ENCODE results near the gene BLOC1S3. TPM values are rescaled to one million over a fixed set of nuclear protein-coding genes. Genes with fewer than 3 reads are reported as not detected.

The BLOC1S3 gene
- total and polyA plus RNA-seq, 4 donors, result 4.2 to 17.3 (median 8.1) TPM

- no peak for DNase-seq
- H3K9ac ChIP-seq (ENCODE audit: insufficient read depth in 1 of 2, low read length in 2 of 2), result no peak overlapping the region
- H3K27me3 ChIP-seq (ENCODE audit: control insufficient read depth in 3 of 3, insufficient read depth in 3 of 3, low read length in 2 of 3), result no peaks in the 10 kb centered on the region
- 95 to 97% methylated on average over 27 to 28 of the region's 28 CpGs for WGBS, 2 donors
- no peak for ATAC-seq (ENCODE audit: insufficient read depth, low FRiP score)
- H3K4me3 ChIP-seq, result no peak overlapping the region
- H3K4me1 ChIP-seq (ENCODE audit: control insufficient read depth in 5 of 5, insufficient read depth in 5 of 5, low read length in 5 of 5), result peaks cover 0 to 11% (median 4%) of the 10 kb centered on the region in 5 donors
- no peak overlapping the region for H3K27ac ChIP-seq (ENCODE audit: low read depth in 1 of 2, low read length in 1 of 2)
- no peaks in the 10 kb centered on the region for H3K9me3 ChIP-seq (ENCODE audit: control insufficient read depth in 4 of 4, insufficient read depth in 3 of 4, low read length in 3 of 4)
- H3K36me3 ChIP-seq (ENCODE audit: control insufficient read depth in 4 of 4, insufficient read depth in 4 of 4, low read length in 4 of 4), result peaks cover 0 to 55% (median 15%) of the 10 kb centered on the region in 4 donors
- TF ChIP-seq CTCF (IDR thresholded peaks at IDR 0.05; ENCODE audit: control extremely low read depth, extremely low read depth), result no peak
Observed at GRCh38 chr19:45141203-45141900, 37.2 kb upstream of the BLOC1S3 start.

GRCh38 chr19:45142016-45142725, 36.4 kb upstream of the BLOC1S3 start:
- 94 to 96% methylated on average over 33 of the region's 33 CpGs for WGBS, 2 donors
- DNase-seq, result no peak
- Histone ChIP-seq H3K4me1 (ENCODE audit: control insufficient read depth in 5 of 5, insufficient read depth in 5 of 5, low read length in 5 of 5) (peaks cover 0 to 4% (median 3%) of the 10 kb centered on the region in 5 donors), H3K27me3 (ENCODE audit: control insufficient read depth in 3 of 3, insufficient read depth in 3 of 3, low read length in 2 of 3) (no peaks in the 10 kb centered on the region), H3K9me3 (ENCODE audit: control insufficient read depth in 4 of 4, insufficient read depth in 3 of 4, low read length in 3 of 4) (no peaks in the 10 kb centered on the region), H3K27ac (ENCODE audit: low read depth in 1 of 2, low read length in 1 of 2) (no peak overlapping the region), H3K4me3 (no peak overlapping the region), H3K36me3 (ENCODE audit: control insufficient read depth in 4 of 4, insufficient read depth in 4 of 4, low read length in 4 of 4) (peaks cover 0 to 61% (median 17%) of the 10 kb centered on the region in 4 donors), H3K9ac (ENCODE audit: insufficient read depth in 1 of 2, low read length in 2 of 2) (no peak overlapping the region)
- no peak for TF ChIP-seq CTCF (IDR thresholded peaks at IDR 0.05; ENCODE audit: control extremely low read depth, extremely low read depth)
- no peak for ATAC-seq (ENCODE audit: insufficient read depth, low FRiP score)

- peaks cover 0 to 4% (median 0%) of the 10 kb centered on the region in 5 donors for H3K4me1 ChIP-seq (ENCODE audit: control insufficient read depth in 5 of 5, insufficient read depth in 5 of 5, low read length in 5 of 5)
- H3K36me3 ChIP-seq (ENCODE audit: control insufficient read depth in 4 of 4, insufficient read depth in 4 of 4, low read length in 4 of 4), result peaks cover 0 to 63% (median 17%) of the 10 kb centered on the region in 4 donors
- DNase-seq, result peak in 1 of 3 donors; percentile 14
- no peaks in the 10 kb centered on the region for H3K9me3 ChIP-seq (ENCODE audit: control insufficient read depth in 4 of 4, insufficient read depth in 3 of 4, low read length in 3 of 4)
- ATAC-seq (ENCODE audit: insufficient read depth, low FRiP score), result no peak
- no peak overlapping the region for H3K4me3 ChIP-seq
- WGBS, 2 donors, result 82 to 94% methylated on average over 9 of the region's 9 CpGs
- no peak for TF ChIP-seq CTCF (IDR thresholded peaks at IDR 0.05; ENCODE audit: control extremely low read depth, extremely low read depth)
- no peak overlapping the region for H3K9ac ChIP-seq (ENCODE audit: insufficient read depth in 1 of 2, low read length in 2 of 2)
- H3K27ac ChIP-seq (ENCODE audit: low read depth in 1 of 2, low read length in 1 of 2), result no peak overlapping the region
- no peaks in the 10 kb centered on the region for H3K27me3 ChIP-seq (ENCODE audit: control insufficient read depth in 3 of 3, insufficient read depth in 3 of 3, low read length in 2 of 3)
Observed at GRCh38 chr19:45142726-45143110, 35.9 kb upstream of the BLOC1S3 start.
